A673 (cell line): ENCODE results near the gene LRRN3.

ENCODE experiments used
- EZH2 ChIP-seq: fragments of 200-600 bp; sonication (generic); IDR thresholded peaks from 2 replicates; pipeline ENCODE4 v1.6.1; 2017; ENCODE audit warnings: borderline replicate concordance, low read depth, mild to moderate bottlenecking, mixed read lengths, antibody characterized with exemption, low read length; ENCODE audit not compliant: poor library complexity, severe bottlenecking
- TF ChIP-seq, protein P1 (sequence below): fragments of 300-800, 200-600 bp; sonication (generic); conservative IDR thresholded peaks from 2 replicates; pipeline ENCODE4 v1.5.1; 2017; ENCODE audit warnings: low read depth, mild to moderate bottlenecking, antibody characterized with exemption, low read length, moderate library complexity, mixed read lengths

DNA sequence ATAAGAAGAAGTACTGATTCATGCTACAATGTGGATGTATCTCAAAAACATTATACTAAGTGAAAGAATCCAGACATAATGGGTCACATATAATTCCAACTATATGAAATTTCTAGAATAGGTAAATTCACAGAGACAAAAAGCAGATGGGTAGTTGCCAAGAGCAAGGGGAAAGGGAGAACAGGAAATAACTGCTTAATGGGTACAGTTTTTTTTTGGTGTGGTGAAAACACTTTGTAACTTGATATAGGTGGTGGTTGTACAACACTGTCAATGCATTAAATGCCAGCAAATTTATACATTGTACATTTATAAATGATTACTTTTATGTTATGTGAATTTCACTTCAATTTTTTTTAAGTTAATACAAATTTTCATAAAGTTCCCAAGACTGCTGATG lies 19.4 kb upstream of the LRRN3 start:
- TF ChIP-seq, protein P1, sequence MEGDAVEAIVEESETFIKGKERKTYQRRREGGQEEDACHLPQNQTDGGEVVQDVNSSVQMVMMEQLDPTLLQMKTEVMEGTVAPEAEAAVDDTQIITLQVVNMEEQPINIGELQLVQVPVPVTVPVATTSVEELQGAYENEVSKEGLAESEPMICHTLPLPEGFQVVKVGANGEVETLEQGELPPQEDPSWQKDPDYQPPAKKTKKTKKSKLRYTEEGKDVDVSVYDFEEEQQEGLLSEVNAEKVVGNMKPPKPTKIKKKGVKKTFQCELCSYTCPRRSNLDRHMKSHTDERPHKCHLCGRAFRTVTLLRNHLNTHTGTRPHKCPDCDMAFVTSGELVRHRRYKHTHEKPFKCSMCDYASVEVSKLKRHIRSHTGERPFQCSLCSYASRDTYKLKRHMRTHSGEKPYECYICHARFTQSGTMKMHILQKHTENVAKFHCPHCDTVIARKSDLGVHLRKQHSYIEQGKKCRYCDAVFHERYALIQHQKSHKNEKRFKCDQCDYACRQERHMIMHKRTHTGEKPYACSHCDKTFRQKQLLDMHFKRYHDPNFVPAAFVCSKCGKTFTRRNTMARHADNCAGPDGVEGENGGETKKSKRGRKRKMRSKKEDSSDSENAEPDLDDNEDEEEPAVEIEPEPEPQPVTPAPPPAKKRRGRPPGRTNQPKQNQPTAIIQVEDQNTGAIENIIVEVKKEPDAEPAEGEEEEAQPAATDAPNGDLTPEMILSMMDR: no peak
- TF ChIP-seq EZH2: no peak
